OCI-LY3 (cell line): ENCODE data around the gene PAQR6.

Experiments
- H2AFZ ChIP-seq: fragments of 200-600, 300-600 bp; shearing (Covaris generic); 2 replicates; pipeline ENCODE4 v1.6.0; 2014; ENCODE audit warnings: antibody characterized with exemption, low read depth, low read length
- H3K27ac ChIP-seq: fragments of 200-600, 300-600 bp; sonication (generic); 2 replicates; pipeline ENCODE4 v1.5.1; 2014; ENCODE audit warnings: mild to moderate bottlenecking, low read length, moderate library complexity, mixed read lengths
- H3K27me3 ChIP-seq: fragments of 200-600, 300-600 bp; sonication (generic); 2 replicates; pipeline ENCODE4 v1.6.1; 2014; ENCODE audit warnings: low read depth, low read length, mixed read lengths
- H3K36me3 ChIP-seq: fragments of 200-600, 300-600 bp; sonication (generic); replicated peaks from 2 replicates; pipeline ENCODE3; 2014; ENCODE audit warnings: low read depth, low read length, mixed read lengths
- H3K4me1 ChIP-seq: fragments of 300-600, 200-600 bp; sonication (generic); 2 replicates; pipeline ENCODE4 v1.6.1; 2014; ENCODE audit warnings: low read length, mixed read lengths
- H3K4me2 ChIP-seq: fragments of 200-600, 300-600 bp; sonication (generic); 2 replicates; pipeline ENCODE4 v1.6.1; 2014; ENCODE audit warnings: low read length, mixed read lengths
- H3K4me3 ChIP-seq: fragments of 300-600, 200-600 bp; sonication (generic); 2 replicates; pipeline ENCODE4 v1.5.1; 2014; ENCODE audit warnings: antibody characterized with exemption, mild to moderate bottlenecking, low read length, moderate library complexity
- H3K79me2 ChIP-seq: fragments of 300-600, 200-600 bp; shearing (Covaris generic); 2 replicates; pipeline ENCODE4 v1.6.1; 2014; ENCODE audit warnings: mild to moderate bottlenecking, low read length, mixed read lengths
- H3K9ac ChIP-seq: fragments of 300-600, 200-600 bp; shearing (Covaris generic); 2 replicates; pipeline ENCODE4 v1.6.0; 2014; ENCODE audit warnings: mild to moderate bottlenecking, low read length, moderate library complexity
- H3K9me3 ChIP-seq: fragments of 200-600, 300-600 bp; shearing (Covaris generic); 2 replicates; pipeline ENCODE4 v1.6.1; 2014; ENCODE audit warnings: low read length, mixed read lengths; ENCODE audit not compliant: insufficient read depth
- H4K20me1 ChIP-seq: fragments of 200-600, 300-600 bp; sonication (generic); 2 replicates; pipeline ENCODE4 v1.6.1; 2016; ENCODE audit warnings: low read length, mixed read lengths; ENCODE audit not compliant: insufficient read depth
- CTCF ChIP-seq: fragments of 200-600, 300-600 bp; sonication (generic); IDR thresholded peaks from 2 replicates; pipeline ENCODE4 v1.5.1; 2014; ENCODE audit warnings: antibody characterized with exemption, low read length, low read depth
- EZH2phosphoT487 ChIP-seq: fragments of 200-600 bp; shearing (Covaris generic); IDR thresholded peaks from 2 replicates; pipeline ENCODE4 v1.6.1; 2018; ENCODE audit warnings: antibody characterized with exemption, mixed run types, low read depth

Gene PAQR6

DNA sequence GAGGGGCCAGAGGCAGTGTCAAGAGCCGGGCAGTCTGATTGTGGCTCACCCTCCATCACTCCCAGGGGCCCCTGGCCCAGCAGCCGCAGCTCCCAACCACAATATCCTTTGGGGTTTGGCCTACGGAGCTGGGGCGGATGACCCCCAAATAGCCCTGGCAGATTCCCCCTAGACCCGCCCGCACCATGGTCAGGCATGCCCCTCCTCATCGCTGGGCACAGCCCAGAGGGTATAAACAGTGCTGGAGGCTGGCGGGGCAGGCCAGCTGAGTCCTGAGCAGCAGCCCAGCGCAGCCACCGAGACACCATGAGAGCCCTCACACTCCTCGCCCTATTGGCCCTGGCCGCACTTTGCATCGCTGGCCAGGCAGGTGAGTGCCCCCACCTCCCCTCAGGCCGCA is 5.9 kb downstream of the PAQR6 start, which contains the start of gene BGLAP:
Gene BGLAP (plus strand): TSS at position 259 of the 400 bp plus-strand sequence. CDS start 48 bp downstream, at position 307.
- TF ChIP-seq CTCF (no peak), EZH2phosphoT487 (no peak)
- no peaks in the 10 kb centered on the region for H3K9me3 ChIP-seq
- no peak within 1 kb of the TSS for H3K27ac ChIP-seq
- H3K4me2 ChIP-seq, result no peak within 1 kb of the TSS
- no peak within 1 kb of the TSS for H2AFZ ChIP-seq
- H3K79me2 ChIP-seq, result no peaks in the 10 kb centered on the region
- no peaks in the 10 kb centered on the region for H3K27me3 ChIP-seq
- H3K9ac ChIP-seq, result no peak within 1 kb of the TSS
- H3K36me3 ChIP-seq, result peaks cover 5% of the 10 kb centered on the region
- no peaks in the 10 kb centered on the region for H3K4me1 ChIP-seq
- 0 out of 2 replicates have a peak, but pooled peaks cover 3% of the 10 kb centered on the region for H4K20me1 ChIP-seq
- H3K4me3 ChIP-seq, result no peak within 1 kb of the TSS

GRCh38 chr1:156241311-156241811 is 6.5 kb downstream of the PAQR6 start:
- Histone ChIP-seq H3K4me1 (no peaks in the 10 kb centered on the region), H3K79me2 (no peaks in the 10 kb centered on the region), H3K27ac (no peak overlapping the region), H3K9ac (no peak overlapping the region), H3K36me3 (peaks cover 7% of the 10 kb centered on the region), H3K27me3 (no peaks in the 10 kb centered on the region), H4K20me1 (no peaks in the 10 kb centered on the region), H3K4me3 (no peak overlapping the region), H3K4me2 (no peak overlapping the region), H2AFZ (no peak overlapping the region), H3K9me3 (no peaks in the 10 kb centered on the region)
- TF ChIP-seq EZH2phosphoT487, result no peak
- no peak for TF ChIP-seq CTCF

DNA sequence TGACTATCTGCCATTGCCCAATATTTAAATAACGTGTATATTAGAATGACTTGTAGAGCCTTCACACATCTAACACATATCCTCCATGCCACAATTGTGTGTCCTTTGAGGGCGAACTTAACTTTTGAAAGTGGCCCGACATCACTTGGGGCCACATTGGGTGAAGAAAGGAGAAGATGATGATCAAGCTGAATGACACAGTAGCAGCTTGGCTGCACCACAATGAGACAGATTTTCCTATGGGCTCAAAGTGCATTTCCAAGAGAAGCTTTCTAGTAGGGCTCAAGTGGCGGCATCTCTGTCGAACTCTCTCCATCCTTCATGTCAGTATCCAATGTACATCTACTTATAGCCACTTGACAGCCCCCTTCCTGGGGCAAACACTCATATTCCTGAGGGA is 9.6 kb downstream of the PAQR6 start:
- Histone ChIP-seq H3K36me3 (peaks cover 14% of the 10 kb centered on the region), H3K27me3 (no peaks in the 10 kb centered on the region), H3K9ac (no peak overlapping the region), H4K20me1 (no peaks in the 10 kb centered on the region), H3K4me3 (no peak overlapping the region), H3K9me3 (no peaks in the 10 kb centered on the region), H3K4me1 (no peaks in the 10 kb centered on the region), H2AFZ (no peak overlapping the region), H3K79me2 (no peaks in the 10 kb centered on the region), H3K4me2 (no peak overlapping the region), H3K27ac (no peak overlapping the region)
- TF ChIP-seq EZH2phosphoT487 (no peak), CTCF (no peak)

GRCh38 chr1:156236164-156236563 is 11.7 kb downstream of the PAQR6 start:
- H3K27ac ChIP-seq, result no peak overlapping the region
- H3K4me3 ChIP-seq, result no peak overlapping the region
- peaks cover 4% of the 10 kb centered on the region; the same call in 1 of the 2 replicates for H4K20me1 ChIP-seq
- H2AFZ ChIP-seq, result no peak overlapping the region
- H3K79me2 ChIP-seq, result no peaks in the 10 kb centered on the region
- TF ChIP-seq EZH2phosphoT487 (no peak), CTCF (no peak)
- H3K36me3 ChIP-seq, result peaks cover 14% of the 10 kb centered on the region
- H3K9ac ChIP-seq, result no peak overlapping the region
- H3K9me3 ChIP-seq, result no peaks in the 10 kb centered on the region
- H3K4me1 ChIP-seq, result no peaks in the 10 kb centered on the region
- no peak overlapping the region for H3K4me2 ChIP-seq
- no peaks in the 10 kb centered on the region for H3K27me3 ChIP-seq
